ENCODE measurements around the gene KAZN. TPM values are rescaled to one million over a fixed set of nuclear protein-coding genes. Genes with fewer than 3 reads are reported as not detected.

KAZN gene
- total and polyA plus RNA-seq, 10 donors, result 20.0 to 245 (median 144) TPM

GRCh38 chr1:14661222-14661621 lies 62.7 kb downstream of the KAZN start:
- TF ChIP-seq POLR2A (IDR thresholded peaks at IDR 0.05) (no peak), POLR2AphosphoS5 (IDR thresholded peaks at IDR 0.05) (no peak)
- TF ChIP-seq, protein P1, sequence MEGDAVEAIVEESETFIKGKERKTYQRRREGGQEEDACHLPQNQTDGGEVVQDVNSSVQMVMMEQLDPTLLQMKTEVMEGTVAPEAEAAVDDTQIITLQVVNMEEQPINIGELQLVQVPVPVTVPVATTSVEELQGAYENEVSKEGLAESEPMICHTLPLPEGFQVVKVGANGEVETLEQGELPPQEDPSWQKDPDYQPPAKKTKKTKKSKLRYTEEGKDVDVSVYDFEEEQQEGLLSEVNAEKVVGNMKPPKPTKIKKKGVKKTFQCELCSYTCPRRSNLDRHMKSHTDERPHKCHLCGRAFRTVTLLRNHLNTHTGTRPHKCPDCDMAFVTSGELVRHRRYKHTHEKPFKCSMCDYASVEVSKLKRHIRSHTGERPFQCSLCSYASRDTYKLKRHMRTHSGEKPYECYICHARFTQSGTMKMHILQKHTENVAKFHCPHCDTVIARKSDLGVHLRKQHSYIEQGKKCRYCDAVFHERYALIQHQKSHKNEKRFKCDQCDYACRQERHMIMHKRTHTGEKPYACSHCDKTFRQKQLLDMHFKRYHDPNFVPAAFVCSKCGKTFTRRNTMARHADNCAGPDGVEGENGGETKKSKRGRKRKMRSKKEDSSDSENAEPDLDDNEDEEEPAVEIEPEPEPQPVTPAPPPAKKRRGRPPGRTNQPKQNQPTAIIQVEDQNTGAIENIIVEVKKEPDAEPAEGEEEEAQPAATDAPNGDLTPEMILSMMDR (IDR thresholded peaks at IDR 0.05 in 8 of 11, conservative IDR thresholded peaks at IDR 0.05 in 3 of 11), result no peak
- Histone ChIP-seq H3K27me3 (replicated peaks in 1 of 7) (peaks cover 0 to 5% (median 0%) of the 10 kb centered on the region in 7 donors), H3K9me3 (no peaks in the 10 kb centered on the region), H3K27ac (peak overlapping the region in 1 of 8 donors; percentile 36), H3K4me1 (peaks cover 0 to 13% (median 4%) of the 10 kb centered on the region in 6 donors), H3K36me3 (no peaks in the 10 kb centered on the region), H3K4me3 (no peak overlapping the region)
- 70 to 86% (median 83%) methylated on average over 2 of the region's 2 CpGs for WGBS, 5 donors
- intact Hi-C loops (cut with DNase I; ENCODE audit: low total_unique reads), result no loop called here
- no peak for DNase-seq

- intact Hi-C loops (cut with DNase I; ENCODE audit: low total_unique reads), result no loop called here
- H3K4me3 ChIP-seq, result no peak overlapping the region
- DNase-seq, result no peak
- H3K4me1 ChIP-seq, result peaks cover 0 to 13% (median 5%) of the 10 kb centered on the region in 6 donors
- H3K27me3 ChIP-seq (replicated peaks in 1 of 7), result peaks cover 0 to 4% (median 0%) of the 10 kb centered on the region in 7 donors
- H3K9me3 ChIP-seq, result no peaks in the 10 kb centered on the region
- no peak overlapping the region for H3K27ac ChIP-seq
- H3K36me3 ChIP-seq, result no peaks in the 10 kb centered on the region
- 68 to 89% (median 80%) methylated on average over 6 to 9 of the region's 9 CpGs for WGBS, 5 donors
- no peak for TF ChIP-seq POLR2AphosphoS5 (IDR thresholded peaks at IDR 0.05)
- no peak for TF ChIP-seq POLR2A (IDR thresholded peaks at IDR 0.05)
- TF ChIP-seq, protein P1 (IDR thresholded peaks at IDR 0.05 in 8 of 11, conservative IDR thresholded peaks at IDR 0.05 in 3 of 11), result no peak
These were observed 63.6 kb downstream of the KAZN start for GRCh38 chr1:14662116-14662515.

- Histone ChIP-seq H3K4me3 (no peak overlapping the region), H3K36me3 (no peaks in the 10 kb centered on the region), H3K4me1 (peaks cover 0 to 21% (median 11%) of the 10 kb centered on the region in 6 donors), H3K27ac (no peak overlapping the region), H3K27me3 (replicated peaks in 1 of 7) (no peaks in the 10 kb centered on the region), H3K9me3 (no peaks in the 10 kb centered on the region)
- intact Hi-C loops (cut with DNase I; ENCODE audit: low total_unique reads), result no loop called here
- TF ChIP-seq, protein P1 (IDR thresholded peaks at IDR 0.05 in 8 of 11, conservative IDR thresholded peaks at IDR 0.05 in 3 of 11), result no peak
- no peak for TF ChIP-seq POLR2A (IDR thresholded peaks at IDR 0.05)
- TF ChIP-seq POLR2AphosphoS5 (IDR thresholded peaks at IDR 0.05), result no peak
- WGBS, 5 donors, result 85 to 94% (median 89%) methylated on average over 6 of the region's 6 CpGs
- DNase-seq, result no peak
These were observed 65.3 kb downstream of the KAZN start for GRCh38 chr1:14663773-14664172.

GRCh38 chr1:14666373-14666772 lies 67.9 kb downstream of the KAZN start:
- Histone ChIP-seq H3K9me3 (no peaks in the 10 kb centered on the region), H3K27ac (no peak overlapping the region), H3K27me3 (replicated peaks in 1 of 7) (peaks cover 0 to 4% (median 0%) of the 10 kb centered on the region in 7 donors), H3K36me3 (no peaks in the 10 kb centered on the region), H3K4me3 (no peak overlapping the region), H3K4me1 (peaks cover 0 to 12% (median 5%) of the 10 kb centered on the region in 6 donors)
- WGBS, 5 donors, result 66 to 84% (median 81%) methylated on average over 6 of the region's 6 CpGs
- intact Hi-C loops (cut with DNase I; ENCODE audit: low total_unique reads), result no loop called here
- DNase-seq, result no peak
- TF ChIP-seq POLR2AphosphoS5 (IDR thresholded peaks at IDR 0.05), result no peak
- TF ChIP-seq POLR2A (IDR thresholded peaks at IDR 0.05), result no peak
- TF ChIP-seq, protein P1 (IDR thresholded peaks at IDR 0.05 in 8 of 11, conservative IDR thresholded peaks at IDR 0.05 in 3 of 11), result no peak
